ENCODE data around the gene C2orf15. TPM values are rescaled to one million over a fixed set of nuclear protein-coding genes. Genes with fewer than 3 reads are reported as not detected.

C2orf15 gene
- total and polyA plus RNA-seq, 2 donors (not counting 1 experiment from before 2014, with no cell fraction given): 1.0 to 1.1 TPM

Small RNA genes lying within 50 kb of the gene (small RNA-seq; reads per million reads assigned to genes)
- not detected for gene AC092587.1 (ENCODE audit: insufficient read length, low read depth, low replicate concordance)

Other genes with a start within 250 kb of the C2orf15 start
- gene CRACDL, start 205.5 kb upstream of the C2orf15 start, total RNA-seq: 0.07 and 0.25 TPM in 2 replicates
- not detected in 2 replicates for gene CRACDL, start 205.5 kb upstream of the C2orf15 start, polyA plus RNA-seq
- 36.9 and 39.6 TPM in 2 replicates for gene TSGA10, start 13.2 kb downstream of the C2orf15 start, total RNA-seq
- gene TSGA10, start 13.2 kb downstream of the C2orf15 start, polyA plus RNA-seq: 4.6 and 6.7 TPM in 2 replicates
- gene LIPT1, start 13.3 kb downstream of the C2orf15 start, total RNA-seq: 24.3 and 26.2 TPM in 2 replicates
- 12.2 and 17.1 TPM in 2 replicates for gene LIPT1, start 13.3 kb downstream of the C2orf15 start, polyA plus RNA-seq
- gene MITD1, start 39.4 kb downstream of the C2orf15 start, total RNA-seq: 71.6 and 73.0 TPM in 2 replicates
- 31.0 and 53.1 TPM in 2 replicates for gene MITD1, start 39.4 kb downstream of the C2orf15 start, polyA plus RNA-seq
- 18.5 and 21.9 TPM in 2 replicates for gene MRPL30, start 39.5 kb downstream of the C2orf15 start, total RNA-seq
- 4.7 and 5.0 TPM in 2 replicates for gene MRPL30, start 39.5 kb downstream of the C2orf15 start, polyA plus RNA-seq
- gene LYG2, start 114.0 kb downstream of the C2orf15 start, total RNA-seq: not detected in 2 replicates
- gene LYG2, start 114.0 kb downstream of the C2orf15 start, polyA plus RNA-seq: not detected in 2 replicates
- 2.7 and 3.0 TPM in 2 replicates for gene LYG1, start 159.5 kb downstream of the C2orf15 start, total RNA-seq
- gene LYG1, start 159.5 kb downstream of the C2orf15 start, polyA plus RNA-seq: 4.0 and 4.5 TPM in 2 replicates
- 21.7 and 27.1 TPM in 2 replicates for gene TXNDC9, start 194.6 kb downstream of the C2orf15 start, total RNA-seq
- gene TXNDC9, start 194.6 kb downstream of the C2orf15 start, polyA plus RNA-seq: 9.3 and 11.2 TPM in 2 replicates
- gene EIF5B, start 195.7 kb downstream of the C2orf15 start, total RNA-seq: 32.8 and 33.0 TPM in 2 replicates
- gene EIF5B, start 195.7 kb downstream of the C2orf15 start, polyA plus RNA-seq: 4.5 and 5.1 TPM in 2 replicates

All from B cell (primary cell).